Esophagus muscularis mucosa (tissue), 4 donors: ENCODE data around the gene PCNX4. TPM values are rescaled to one million over a fixed set of nuclear protein-coding genes. Genes with fewer than 3 reads are reported as not detected.

Source experiments
- DNase-seq: peaks from one replicate; pipeline ENCODE4 v3.0.0-alpha.2; 2017; ENCODE audit errors: extremely low spot score
- H3K27ac ChIP-seq, 4 donors: fragments of 200-600 bp; sonication (generic); replicated peaks in 1 of 4; 1 replicate in 3 of 4; 2 replicates in 1 of 4; pipeline ENCODE4 v1.5.1; 2016 to 2019; ENCODE audit warnings: mild to moderate bottlenecking in 1 of 4
- H3K27me3 ChIP-seq, 4 donors: fragments of 200-600 bp; sonication (generic); one replicate each; pipeline versions ENCODE4 v1.5.1 to v1.6.0; 2016 to 2019
- H3K36me3 ChIP-seq, 4 donors: fragments of 200-600 bp; sonication (generic); one replicate each; pipeline ENCODE4 v1.5.1; 2016 to 2019
- H3K4me1 ChIP-seq, 4 donors: fragments of 200-600 bp; sonication (generic); one replicate each; pipeline ENCODE4 v1.5.1; 2016 to 2019
- H3K4me3 ChIP-seq, 4 donors: fragments of 200-600 bp; sonication (generic); 1 replicate in 2 of 4; 2 replicates in 2 of 4; pipeline ENCODE4 v1.5.1; 2016 to 2019; ENCODE audit warnings: mild to moderate bottlenecking in 4 of 4, moderate library complexity in 1 of 4
- H3K9me3 ChIP-seq, 4 donors: fragments of 200-600 bp; sonication (generic); 1 replicate in 3 of 4; 2 replicates in 1 of 4; pipeline ENCODE4 v1.5.1; 2016 to 2019
- CTCF ChIP-seq, 3 experiments: fragments of 200-600 bp in 2 of 3; fragments of 450-650 bp in 1 of 3; sonication (generic) in 2 of 3; IDR thresholded peaks; one replicate each; pipeline ENCODE4 v1.5.1; 2017 to 2019; ENCODE audit warnings: antibody characterized with exemption in 3 of 3, mild to moderate bottlenecking in 2 of 3, moderate library complexity in 1 of 3
- EP300 ChIP-seq: sonication (generic); formaldehyde crosslinking; IDR thresholded peaks from one replicate; pipeline ENCODE4 v1.6.1; 2017; ENCODE audit warnings: antibody characterized with exemption
- POLR2A ChIP-seq: fragments of 450-650 bp; IDR thresholded peaks from one replicate; pipeline ENCODE4 v1.6.1; 2017; ENCODE audit warnings: antibody characterized with exemption, moderate library complexity, mild to moderate bottlenecking, low read depth
- POLR2AphosphoS5 ChIP-seq, 2 donors: sonication (generic); formaldehyde crosslinking; IDR thresholded peaks; one replicate each; pipeline ENCODE4 v1.6.1; 2017; ENCODE audit warnings: antibody characterized with exemption in 2 of 2
- WGBS: methylation state at CpG from one replicate; pipeline ENCODE4 v1.1.5; 2018; 5-methylcytosine and 5-hydroxymethylcytosine counted together
- intact Hi-C: fragments of 100-400 bp; cut with DNase I; formaldehyde crosslinking; loops from one replicate; pipeline ENCODE4 v1.15.1; 2023
- total RNA-seq, 4 donors: library from RNA; depleted of rRNA; stranded (reverse); fragments of >200 nt; gene quantifications; one replicate each; pipeline versions ENCODE4 v1.1.0 to v1.2.1, GENCODE V29; 2016

PCNX4 gene
- total RNA-seq, 4 donors from 2014 or later, result 18.7 to 34.5 (median 26.3) TPM

GRCh38 chr14:60093080-60093479 lies 1.4 kb downstream of the PCNX4 start:
- no peak for TF ChIP-seq EP300
- no peak for TF ChIP-seq POLR2A
- TF ChIP-seq POLR2AphosphoS5 (IDR thresholded peaks at IDR 0.05), result no peak
- TF ChIP-seq CTCF (IDR thresholded peaks at IDR 0.05), result no peak

GRCh38 chr14:60093606-60094005 lies 1.9 kb downstream of the PCNX4 start:
- no peaks in the 10 kb centered on the region for H3K9me3 ChIP-seq
- H3K4me3 ChIP-seq, result peak overlapping the region; percentile 72 to 84 (median 77)
- peak overlapping the region; percentile 94 to 98 (median 96) for H3K27ac ChIP-seq
- TF ChIP-seq POLR2AphosphoS5 (IDR thresholded peaks at IDR 0.05) (no peak), EP300 (no peak), POLR2A (no peak), CTCF (IDR thresholded peaks at IDR 0.05) (no peak)
- no peak for DNase-seq
- peaks cover 0 to 13% (median 8%) of the 10 kb centered on the region in 4 donors for H3K36me3 ChIP-seq
- intact Hi-C loops, result loop anchor here (5.0 kb wide), 1 partner anchor 154 kb away; the partner anchor contains the start of gene PPM1A
- peaks cover 42 to 47% (median 44%) of the 10 kb centered on the region in 4 donors for H3K4me1 ChIP-seq
- H3K27me3 ChIP-seq, result no peaks in the 10 kb centered on the region

More at GRCh38 chr14:60093080-60093479, 1.4 kb downstream of the PCNX4 start:
- no peaks in the 10 kb centered on the region for H3K9me3 ChIP-seq
- peak overlapping the region; percentile 72 to 84 (median 77) for H3K4me3 ChIP-seq
- WGBS, result 10% methylated on average over 3 of the region's 3 CpGs
- H3K27ac ChIP-seq, result peak overlapping the region; percentile 94 to 98 (median 96)
- peaks cover 0 to 9% (median 5%) of the 10 kb centered on the region in 4 donors for H3K36me3 ChIP-seq
- intact Hi-C loops, result loop anchor here (5.0 kb wide), 1 partner anchor 154 kb away; the partner anchor contains the start of gene PPM1A
- H3K4me1 ChIP-seq, result peaks cover 42 to 47% (median 44%) of the 10 kb centered on the region in 4 donors
- DNase-seq, result no peak
- H3K27me3 ChIP-seq, result no peaks in the 10 kb centered on the region

- Histone ChIP-seq H3K4me3 (no peak overlapping the region), H3K36me3 (peaks cover 0 to 13% (median 8%) of the 10 kb centered on the region in 4 donors), H3K9me3 (no peaks in the 10 kb centered on the region), H3K4me1 (peaks cover 42 to 47% (median 44%) of the 10 kb centered on the region in 4 donors), H3K27ac (peak overlapping the region; percentile 15 to 97 (median 72)), H3K27me3 (no peaks in the 10 kb centered on the region)
- intact Hi-C loops, result loop anchor here (5.0 kb wide), 1 partner anchor 153 kb away; the partner anchor contains the start of gene PPM1A
- TF ChIP-seq CTCF (IDR thresholded peaks at IDR 0.05) (no peak), EP300 (no peak), POLR2AphosphoS5 (IDR thresholded peaks at IDR 0.05) (no peak), POLR2A (no peak)
- WGBS, result 56% methylated on average over 5 of the region's 5 CpGs
- DNase-seq, result no peak
Measured at GRCh38 chr14:60094306-60094897, 2.7 kb downstream of the PCNX4 start.

GRCh38 chr14:60095231-60095630 lies 3.5 kb downstream of the PCNX4 start:
- intact Hi-C loops, result no loop called here
- H3K9me3 ChIP-seq, result no peaks in the 10 kb centered on the region
- no peak for TF ChIP-seq EP300
- TF ChIP-seq POLR2A, result no peak
- TF ChIP-seq POLR2AphosphoS5 (IDR thresholded peaks at IDR 0.05), result no peak
- TF ChIP-seq CTCF (IDR thresholded peaks at IDR 0.05), result no peak
- no peak overlapping the region for H3K27ac ChIP-seq
- H3K36me3 ChIP-seq, result peaks cover 0 to 13% (median 8%) of the 10 kb centered on the region in 4 donors
- no peak overlapping the region for H3K4me3 ChIP-seq
- H3K4me1 ChIP-seq, result peaks cover 42 to 47% (median 44%) of the 10 kb centered on the region in 4 donors
- H3K27me3 ChIP-seq, result no peaks in the 10 kb centered on the region
- DNase-seq, result no peak
